Skeletal muscle satellite cell (primary cell): ENCODE results near the gene FAM53A. TPM values are rescaled to one million over a fixed set of nuclear protein-coding genes. Genes with fewer than 3 reads are reported as not detected.

Experiments used
- small RNA-seq: library from RNA; depleted of rRNA; stranded (forward); fragments of <200 nt; gene quantifications from one replicate; pipeline ENCODE3, GENCODE V24; 2012

The FAM53A gene

Small RNAs within 50 kb of the gene (small RNA-seq; reads per million reads assigned to genes)
- gene RF00019, result not detected
